Body of pancreas (tissue), 4 donors: ENCODE data around the gene IL1R1. TPM values are rescaled to one million over a fixed set of nuclear protein-coding genes. Genes with fewer than 3 reads are reported as not detected.

ENCODE experiments used
- ATAC-seq: fragments of 150-250 bp; one replicate; pipeline ENCODE4 v1.9.1; 2016
- DNase-seq, 4 donors: peaks; one replicate each; pipeline ENCODE4 v3.0.0-alpha.2; 2019
- H3K27ac ChIP-seq, 4 donors: fragments of 200-600 bp; sonication (generic); 1 replicate in 3 of 4; 2 replicates in 1 of 4; pipeline versions ENCODE4 v1.5.1 to v1.6.1; 2016 to 2019; ENCODE audit warnings: mild to moderate bottlenecking in 1 of 4, mixed read lengths in 1 of 4, moderate library complexity in 1 of 4
- H3K27me3 ChIP-seq, 2 donors: fragments of 200-600 bp; sonication (generic); one replicate each; pipeline ENCODE4 v1.6.0; 2016; ENCODE audit warnings: mild to moderate bottlenecking in 1 of 2
- H3K36me3 ChIP-seq, 2 donors: fragments of 200-600 bp; sonication (generic); replicated peaks in 1 of 2; 2 replicates each; pipeline ENCODE4 v1.5.1; 2016; ENCODE audit warnings: low read depth in 2 of 2; ENCODE audit not compliant: insufficient read depth in 1 of 2
- H3K4me1 ChIP-seq: fragments of 200-600 bp; sonication (generic); one replicate; pipeline ENCODE4 v1.6.0; 2016
- H3K4me3 ChIP-seq, 2 donors: fragments of 200-600 bp; sonication (generic); 1 replicate in 1 of 2; 2 replicates in 1 of 2; pipeline ENCODE4 v1.5.1; 2016 to 2019
- H3K9me3 ChIP-seq, 3 donors: fragments of 200-600 bp; sonication (generic); 1 replicate in 2 of 3; 2 replicates in 1 of 3; pipeline ENCODE4 v1.5.1; 2016
- POLR2A ChIP-seq, 3 donors: fragments of 450-650 bp; IDR thresholded peaks; one replicate each; pipeline ENCODE4 v1.6.1; 2016; ENCODE audit warnings: antibody characterized with exemption in 3 of 3, mild to moderate bottlenecking in 2 of 3
- WGBS, 2 donors: methylation state at CpG; one replicate each; pipeline ENCODE4 v1.1.5; 2017; 5-methylcytosine and 5-hydroxymethylcytosine counted together
- intact Hi-C: fragments of 100-400 bp; cut with DNase I; formaldehyde crosslinking; loops from one replicate; pipeline ENCODE4 v1.15.1; 2023
- total RNA-seq, 2 donors: library from RNA; depleted of rRNA; stranded (reverse); fragments of >200 nt; gene quantifications; one replicate each; pipeline ENCODE4 v1.1.0, GENCODE V29; 2016
- TF ChIP-seq, protein P1 (sequence below), 7 experiments: fragments of 450-650 bp in 4 of 7; fragments of 200-600 bp in 3 of 7; sonication (generic) in 3 of 7; IDR thresholded peaks; one replicate each; pipeline ENCODE4 v1.5.1; 2016 to 2019; ENCODE audit warnings: antibody characterized with exemption in 7 of 7

IL1R1 gene
- total RNA-seq, 2 donors from 2014 or later = 53.4 to 55.4 TPM

- Histone ChIP-seq H3K27ac (no peak overlapping the region), H3K27me3 (no peaks in the 10 kb centered on the region), H3K4me1 (peaks cover 8% of the 10 kb centered on the region), H3K36me3 (no peaks in the 10 kb centered on the region), H3K9me3 (no peaks in the 10 kb centered on the region), H3K4me3 (no peak overlapping the region)
- intact Hi-C loops = no loop called here
- DNase-seq = no peak
- no peak for TF ChIP-seq POLR2A (IDR thresholded peaks at IDR 0.05)
- TF ChIP-seq, protein P1, sequence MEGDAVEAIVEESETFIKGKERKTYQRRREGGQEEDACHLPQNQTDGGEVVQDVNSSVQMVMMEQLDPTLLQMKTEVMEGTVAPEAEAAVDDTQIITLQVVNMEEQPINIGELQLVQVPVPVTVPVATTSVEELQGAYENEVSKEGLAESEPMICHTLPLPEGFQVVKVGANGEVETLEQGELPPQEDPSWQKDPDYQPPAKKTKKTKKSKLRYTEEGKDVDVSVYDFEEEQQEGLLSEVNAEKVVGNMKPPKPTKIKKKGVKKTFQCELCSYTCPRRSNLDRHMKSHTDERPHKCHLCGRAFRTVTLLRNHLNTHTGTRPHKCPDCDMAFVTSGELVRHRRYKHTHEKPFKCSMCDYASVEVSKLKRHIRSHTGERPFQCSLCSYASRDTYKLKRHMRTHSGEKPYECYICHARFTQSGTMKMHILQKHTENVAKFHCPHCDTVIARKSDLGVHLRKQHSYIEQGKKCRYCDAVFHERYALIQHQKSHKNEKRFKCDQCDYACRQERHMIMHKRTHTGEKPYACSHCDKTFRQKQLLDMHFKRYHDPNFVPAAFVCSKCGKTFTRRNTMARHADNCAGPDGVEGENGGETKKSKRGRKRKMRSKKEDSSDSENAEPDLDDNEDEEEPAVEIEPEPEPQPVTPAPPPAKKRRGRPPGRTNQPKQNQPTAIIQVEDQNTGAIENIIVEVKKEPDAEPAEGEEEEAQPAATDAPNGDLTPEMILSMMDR (IDR thresholded peaks at IDR 0.05) = no peak
- WGBS, 2 donors = 100% methylated on average over 1 of the region's 1 CpG
- ATAC-seq = no peak
Observed at GRCh38 chr2:102191501-102191900, 49.0 kb downstream of the IL1R1 start.

- no peaks in the 10 kb centered on the region for H3K9me3 ChIP-seq
- H3K4me1 ChIP-seq = peaks cover 8% of the 10 kb centered on the region
- H3K27ac ChIP-seq = no peak overlapping the region
- H3K4me3 ChIP-seq = no peak overlapping the region
- no peaks in the 10 kb centered on the region for H3K27me3 ChIP-seq
- intact Hi-C loops = no loop called here
- H3K36me3 ChIP-seq = no peaks in the 10 kb centered on the region
- DNase-seq = no peak
- no peak for ATAC-seq
- TF ChIP-seq, protein P1 (IDR thresholded peaks at IDR 0.05) = no peak
- TF ChIP-seq POLR2A (IDR thresholded peaks at IDR 0.05) = no peak
- 90 to 100% methylated on average over 1 of the region's 1 CpG for WGBS, 2 donors
Observed at GRCh38 chr2:102193074-102193473, 50.5 kb downstream of the IL1R1 start.

DNA sequence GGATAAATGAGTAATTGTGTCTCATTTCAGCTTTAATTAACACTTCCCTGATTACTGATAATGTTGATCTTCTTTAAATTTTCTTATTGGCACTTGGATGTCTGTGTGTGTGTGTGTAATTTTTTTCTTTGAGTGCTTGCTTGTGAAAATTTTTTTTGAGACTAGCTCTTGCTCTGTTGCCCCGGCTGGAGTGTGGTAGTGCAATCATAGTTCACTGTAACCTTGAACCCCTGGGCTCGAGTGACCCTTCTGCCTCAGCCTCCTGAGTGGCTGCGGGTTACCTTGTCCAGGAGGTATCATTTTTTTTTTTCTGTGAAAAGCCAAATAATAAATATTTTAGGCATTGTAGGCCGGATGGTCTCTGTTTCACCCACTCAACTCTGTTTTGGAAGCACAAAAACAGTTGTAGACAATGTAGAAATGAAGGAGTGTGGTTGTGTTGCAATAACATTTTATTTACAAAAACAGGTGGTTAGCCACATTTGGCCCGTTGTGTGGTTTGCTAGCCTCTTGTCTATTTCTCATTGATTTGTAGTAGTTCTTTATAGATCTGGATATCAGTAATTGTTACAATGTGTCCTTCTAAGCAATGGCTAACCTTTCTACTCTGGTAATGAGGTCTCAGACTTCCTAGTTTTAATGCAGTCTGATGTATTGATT, 52.2 kb downstream of the IL1R1 start:
- Histone ChIP-seq H3K27me3 (no peaks in the 10 kb centered on the region), H3K36me3 (no peaks in the 10 kb centered on the region), H3K4me1 (peaks cover 8% of the 10 kb centered on the region), H3K27ac (no peak overlapping the region), H3K9me3 (no peaks in the 10 kb centered on the region), H3K4me3 (no peak overlapping the region)
- intact Hi-C loops = no loop called here
- no peak for TF ChIP-seq POLR2A (IDR thresholded peaks at IDR 0.05)
- TF ChIP-seq, protein P1 (IDR thresholded peaks at IDR 0.05) = no peak
- no peak for ATAC-seq
- WGBS, 2 donors = 65 to 69% methylated on average over 5 of the region's 5 CpGs
- no peak for DNase-seq

GRCh38 chr2:102197389-102198137, 55.0 kb downstream of the IL1R1 start:
- no peak for DNase-seq
- TF ChIP-seq POLR2A (IDR thresholded peaks at IDR 0.05) = no peak
- TF ChIP-seq, protein P1 (IDR thresholded peaks at IDR 0.05) = no peak
- Histone ChIP-seq H3K27ac (no peak overlapping the region), H3K9me3 (no peaks in the 10 kb centered on the region), H3K36me3 (no peaks in the 10 kb centered on the region), H3K4me1 (no peaks in the 10 kb centered on the region), H3K27me3 (no peaks in the 10 kb centered on the region), H3K4me3 (no peak overlapping the region)
- 70 to 71% methylated on average over 4 to 5 of the region's 5 CpGs for WGBS, 2 donors
- intact Hi-C loops = no loop called here
- no peak for ATAC-seq
